ENCODE measurements around the gene F2R.

The F2R gene

DNA sequence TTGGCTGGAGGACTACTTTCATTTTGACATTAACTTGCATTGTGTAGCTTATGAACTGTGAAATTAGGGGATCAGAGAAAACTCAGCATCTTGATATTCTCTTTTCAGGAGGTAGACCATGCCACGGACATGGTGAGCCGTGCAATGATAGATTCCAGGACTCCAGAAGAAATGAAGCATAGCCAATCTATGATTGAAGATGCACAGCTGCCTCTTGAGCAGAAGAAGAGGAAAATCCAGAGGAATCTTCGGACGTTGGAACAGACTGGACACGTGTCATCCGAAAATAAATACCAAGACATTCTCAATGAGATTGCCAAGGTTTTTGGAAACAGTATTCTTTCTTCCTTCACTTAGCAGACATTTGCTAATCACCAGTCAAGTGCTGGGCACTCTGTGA, 20.6 kb upstream of the F2R start:
- no peak for ATAC-seq
- TF ChIP-seq ZC3H10 (CRISPR knock-in tag; IDR thresholded peaks at IDR 0.05) (no peak), TSHZ2 (CRISPR knock-in tag; IDR thresholded peaks at IDR 0.05) (no peak), RARB (CRISPR knock-in tag; IDR thresholded peaks at IDR 0.05) (no peak), ZFP3 (CRISPR knock-in tag; IDR thresholded peaks at IDR 0.05) (no peak), PATZ1 (CRISPR knock-in tag; IDR thresholded peaks at IDR 0.05; ENCODE audit: borderline replicate concordance) (no peak), ZNF70 (CRISPR knock-in tag; IDR thresholded peaks at IDR 0.05) (no peak), SNAI2 (CRISPR knock-in tag; IDR thresholded peaks at IDR 0.05) (no peak), ZNF8 (CRISPR knock-in tag; IDR thresholded peaks at IDR 0.05) (no peak), ESRRG (CRISPR knock-in tag; IDR thresholded peaks at IDR 0.05) (no peak)
- TF ChIP-seq, protein P1, sequence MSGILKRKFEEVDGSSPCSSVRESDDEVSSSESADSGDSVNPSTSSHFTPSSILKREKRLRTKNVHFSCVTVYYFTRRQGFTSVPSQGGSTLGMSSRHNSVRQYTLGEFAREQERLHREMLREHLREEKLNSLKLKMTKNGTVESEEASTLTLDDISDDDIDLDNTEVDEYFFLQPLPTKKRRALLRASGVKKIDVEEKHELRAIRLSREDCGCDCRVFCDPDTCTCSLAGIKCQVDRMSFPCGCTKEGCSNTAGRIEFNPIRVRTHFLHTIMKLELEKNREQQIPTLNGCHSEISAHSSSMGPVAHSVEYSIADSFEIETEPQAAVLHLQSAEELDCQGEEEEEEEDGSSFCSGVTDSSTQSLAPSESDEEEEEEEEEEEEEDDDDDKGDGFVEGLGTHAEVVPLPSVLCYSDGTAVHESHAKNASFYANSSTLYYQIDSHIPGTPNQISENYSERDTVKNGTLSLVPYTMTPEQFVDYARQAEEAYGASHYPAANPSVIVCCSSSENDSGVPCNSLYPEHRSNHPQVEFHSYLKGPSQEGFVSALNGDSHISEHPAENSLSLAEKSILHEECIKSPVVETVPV (CRISPR knock-in tag; IDR thresholded peaks at IDR 0.05): no peak

DNA sequence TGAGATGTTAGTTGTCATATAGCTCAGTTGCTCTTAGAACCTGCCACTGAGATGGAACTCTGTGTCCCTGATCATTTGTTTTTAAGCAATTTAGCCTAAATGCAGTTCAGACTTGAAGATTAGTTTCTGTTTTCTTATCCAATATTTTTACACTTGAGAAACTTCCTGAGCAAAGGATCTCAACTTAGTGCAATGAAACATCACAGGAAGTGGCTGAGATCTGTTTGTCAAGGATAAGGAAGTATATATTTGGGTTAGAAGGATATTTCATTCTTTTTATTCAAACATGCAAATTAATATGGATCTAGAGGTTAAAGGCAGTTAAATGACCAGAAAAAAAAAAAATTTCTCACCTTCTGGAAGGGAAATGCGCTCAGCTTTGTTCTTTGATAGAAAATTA, 19.7 kb upstream of the F2R start:
- TF ChIP-seq, protein P2, sequence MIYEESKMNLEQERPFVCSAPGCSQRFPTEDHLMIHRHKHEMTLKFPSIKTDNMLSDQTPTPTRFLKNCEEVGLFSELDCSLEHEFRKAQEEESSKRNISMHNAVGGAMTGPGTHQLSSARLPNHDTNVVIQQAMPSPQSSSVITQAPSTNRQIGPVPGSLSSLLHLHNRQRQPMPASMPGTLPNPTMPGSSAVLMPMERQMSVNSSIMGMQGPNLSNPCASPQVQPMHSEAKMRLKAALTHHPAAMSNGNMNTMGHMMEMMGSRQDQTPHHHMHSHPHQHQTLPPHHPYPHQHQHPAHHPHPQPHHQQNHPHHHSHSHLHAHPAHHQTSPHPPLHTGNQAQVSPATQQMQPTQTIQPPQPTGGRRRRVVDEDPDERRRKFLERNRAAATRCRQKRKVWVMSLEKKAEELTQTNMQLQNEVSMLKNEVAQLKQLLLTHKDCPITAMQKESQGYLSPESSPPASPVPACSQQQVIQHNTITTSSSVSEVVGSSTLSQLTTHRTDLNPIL (CRISPR knock-in tag; IDR thresholded peaks at IDR 0.05; ENCODE audit: low read depth): no peak
- TF ChIP-seq TOX (CRISPR knock-in tag; IDR thresholded peaks at IDR 0.05; ENCODE audit: borderline replicate concordance) (no peak), ZFP30 (CRISPR knock-in tag; IDR thresholded peaks at IDR 0.05) (no peak), ZFP3 (CRISPR knock-in tag; IDR thresholded peaks at IDR 0.05) (no peak)
- ATAC-seq: no peak

DNA sequence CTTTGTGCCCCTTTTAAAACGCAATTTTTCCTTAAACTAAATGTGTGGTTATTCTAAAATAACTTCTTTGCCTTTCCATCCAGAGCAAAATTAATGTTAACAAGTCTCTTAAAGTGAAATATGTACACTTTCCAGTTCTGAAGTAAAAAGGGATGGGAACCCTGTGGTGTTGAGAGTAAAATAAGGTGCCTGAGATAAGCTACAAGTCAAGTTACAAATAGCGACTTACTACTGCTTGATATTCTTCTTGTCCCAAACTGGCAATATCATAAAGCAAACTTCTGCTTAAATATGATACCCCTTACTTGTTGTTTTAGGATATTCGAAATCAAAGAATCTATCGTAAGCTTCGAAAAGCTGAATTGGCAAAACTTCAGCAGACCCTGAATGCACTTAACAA, 18.3 kb upstream of the F2R start:
- ATAC-seq: no peak
- TF ChIP-seq TCF4 (CRISPR knock-in tag; IDR thresholded peaks at IDR 0.05; ENCODE audit: borderline replicate concordance) (no peak), TOX (CRISPR knock-in tag; IDR thresholded peaks at IDR 0.05; ENCODE audit: borderline replicate concordance) (no peak), TSHZ2 (CRISPR knock-in tag; IDR thresholded peaks at IDR 0.05) (no peak), GLIS3 (CRISPR knock-in tag; IDR thresholded peaks at IDR 0.05) (no peak), PATZ1 (CRISPR knock-in tag; IDR thresholded peaks at IDR 0.05; ENCODE audit: borderline replicate concordance) (no peak), ZC3H10 (CRISPR knock-in tag; IDR thresholded peaks at IDR 0.05) (no peak), ZNF8 (CRISPR knock-in tag; IDR thresholded peaks at IDR 0.05) (no peak), BACH2 (CRISPR knock-in tag; IDR thresholded peaks at IDR 0.05; ENCODE audit: borderline replicate concordance) (no peak), ZNF565 (CRISPR knock-in tag; conservative IDR thresholded peaks at IDR 0.05; ENCODE audit: low read depth) (no peak), ARNTL (CRISPR knock-in tag; IDR thresholded peaks at IDR 0.05; ENCODE audit: borderline replicate concordance, low read depth) (no peak), RARB (CRISPR knock-in tag; IDR thresholded peaks at IDR 0.05) (no peak), PPARA (CRISPR knock-in tag; IDR thresholded peaks at IDR 0.05; ENCODE audit: borderline replicate concordance) (no peak), SNAI2 (CRISPR knock-in tag; IDR thresholded peaks at IDR 0.05) (no peak), ZFP30 (CRISPR knock-in tag; IDR thresholded peaks at IDR 0.05) (no peak), ZFP3 (CRISPR knock-in tag; IDR thresholded peaks at IDR 0.05) (no peak), ESRRG (CRISPR knock-in tag; IDR thresholded peaks at IDR 0.05) (no peak)
- TF ChIP-seq, protein P2 (CRISPR knock-in tag; IDR thresholded peaks at IDR 0.05; ENCODE audit: low read depth): no peak
- TF ChIP-seq, protein P3, sequence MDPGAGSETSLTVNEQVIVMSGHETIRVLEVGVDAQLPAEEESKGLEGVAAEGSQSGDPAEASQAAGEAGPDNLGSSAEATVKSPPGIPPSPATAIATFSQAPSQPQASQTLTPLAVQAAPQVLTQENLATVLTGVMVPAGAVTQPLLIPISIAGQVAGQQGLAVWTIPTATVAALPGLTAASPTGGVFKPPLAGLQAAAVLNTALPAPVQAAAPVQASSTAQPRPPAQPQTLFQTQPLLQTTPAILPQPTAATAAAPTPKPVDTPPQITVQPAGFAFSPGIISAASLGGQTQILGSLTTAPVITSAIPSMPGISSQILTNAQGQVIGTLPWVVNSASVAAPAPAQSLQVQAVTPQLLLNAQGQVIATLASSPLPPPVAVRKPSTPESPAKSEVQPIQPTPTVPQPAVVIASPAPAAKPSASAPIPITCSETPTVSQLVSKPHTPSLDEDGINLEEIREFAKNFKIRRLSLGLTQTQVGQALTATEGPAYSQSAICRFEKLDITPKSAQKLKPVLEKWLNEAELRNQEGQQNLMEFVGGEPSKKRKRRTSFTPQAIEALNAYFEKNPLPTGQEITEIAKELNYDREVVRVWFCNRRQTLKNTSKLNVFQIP (CRISPR knock-in tag; IDR thresholded peaks at IDR 0.05; ENCODE audit: borderline replicate concordance, low read depth): no peak

All from SK-N-SH treated with all-trans-retinoic acid at 6 μM for 48 hours (cell line).